GM18519 (cell line): ENCODE results near the gene ATAD3C.

Experiments used
- ATAC-seq: cut with Tn5 transposase; IDR thresholded peaks from one replicate; pipeline ENCODE4 v1.9.1; 2021; ENCODE audit warnings: mild to moderate bottlenecking, moderate library complexity; ENCODE audit not compliant: unreplicated experiment, low FRiP score

The ATAD3C gene

GRCh38 chr1:1430114-1430982 lies 19.1 kb upstream of the ATAD3C start:
- no peak for ATAC-seq

GRCh38 chr1:1430992-1431844 lies 18.3 kb upstream of the ATAD3C start:
- ATAC-seq: no peak

DNA sequence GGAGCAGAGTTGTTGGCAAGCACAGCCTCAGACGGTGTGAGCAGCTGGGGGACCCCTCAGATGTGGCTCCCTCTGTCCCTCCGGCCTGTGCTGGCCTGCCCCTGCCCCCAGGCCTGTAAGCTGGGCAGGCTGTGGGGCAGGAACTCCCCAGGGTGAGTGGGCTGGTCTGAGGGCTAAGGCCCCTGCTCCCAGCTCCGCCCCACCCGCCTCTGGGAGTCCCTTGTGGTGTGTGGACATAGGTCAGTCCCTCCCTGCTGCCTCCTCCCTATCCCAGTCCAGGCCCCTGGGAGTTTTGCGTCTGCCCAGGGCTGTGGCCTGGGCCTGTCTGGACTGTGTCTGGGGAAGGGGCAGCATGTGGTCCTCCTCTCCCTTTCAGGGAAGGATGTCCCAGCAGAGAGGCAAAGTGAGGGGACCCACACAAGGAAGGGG lies 17.6 kb upstream of the ATAD3C start:
- no peak for ATAC-seq

- ATAC-seq: no peak
These were observed 17.1 kb upstream of the ATAD3C start for GRCh38 chr1:1432274-1432950.

GRCh38 chr1:1432951-1433803 lies 16.3 kb upstream of the ATAD3C start:
- no peak for ATAC-seq

GRCh38 chr1:1433804-1434130 lies 15.7 kb upstream of the ATAD3C start:
- no peak for ATAC-seq

- ATAC-seq: no peak
These were observed 15.2 kb upstream of the ATAD3C start for GRCh38 chr1:1434131-1434823.

DNA sequence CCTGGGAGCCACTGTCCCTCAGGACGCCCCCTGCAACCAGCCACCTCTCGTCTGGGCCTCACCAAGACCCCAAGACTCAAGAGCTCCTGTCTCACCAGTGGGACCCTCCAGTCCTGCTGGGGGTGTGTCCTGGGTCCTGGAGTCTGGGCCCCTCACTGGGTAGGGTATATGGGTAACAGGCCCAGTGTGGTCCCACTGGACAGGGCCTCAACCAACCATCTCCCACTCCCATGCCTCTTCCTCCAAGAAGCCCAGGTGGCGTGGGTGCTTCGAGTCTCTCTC lies 14.7 kb upstream of the ATAD3C start:
- no peak for ATAC-seq

DNA sequence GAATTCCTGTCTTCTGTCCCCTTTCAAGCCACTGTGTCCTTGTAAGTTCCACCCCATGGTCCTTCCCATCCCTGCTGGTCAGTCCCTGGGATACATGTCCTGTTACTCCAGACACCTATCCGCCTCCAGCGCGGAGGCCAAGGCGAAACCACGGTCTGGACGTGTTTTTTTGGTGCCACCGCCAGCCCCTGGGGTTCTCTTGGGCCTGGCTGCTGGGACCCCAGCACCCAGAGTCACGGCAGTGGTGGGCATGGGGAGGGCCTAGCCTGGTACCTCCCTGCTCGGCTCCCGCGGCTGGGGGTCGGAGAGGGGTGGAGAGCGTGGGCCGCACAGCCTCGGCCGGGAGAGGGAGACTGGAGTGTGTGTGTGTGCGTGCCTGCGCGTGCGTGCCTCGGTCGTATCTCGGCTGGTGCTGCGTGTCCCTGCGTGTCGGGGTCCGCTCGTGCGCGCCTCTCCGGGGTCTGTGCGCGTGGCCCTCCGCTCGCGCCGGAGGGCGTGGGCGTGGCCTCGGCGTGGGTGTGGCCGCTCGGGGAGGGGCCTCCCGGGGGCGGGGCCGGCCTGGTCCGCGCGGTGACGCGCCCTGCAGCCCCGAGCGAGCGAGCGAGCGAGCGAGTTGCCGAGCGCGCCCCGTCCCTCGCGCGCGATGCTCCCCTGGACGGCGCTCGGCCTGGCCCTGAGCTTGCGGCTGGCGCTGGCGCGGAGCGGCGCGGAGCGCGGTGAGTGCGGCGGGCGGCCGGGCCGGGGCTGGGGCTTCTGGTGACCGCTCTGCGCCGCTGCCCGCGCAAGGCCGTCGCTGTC lies 14.2 kb upstream of the ATAD3C start, which contains the start of gene VWA1:
TSS of gene VWA1 (plus strand) at position 585 of the 798 bp plus-strand sequence. CDS start at position 644, 59 bp downstream.
- ATAC-seq: no peak

DNA sequence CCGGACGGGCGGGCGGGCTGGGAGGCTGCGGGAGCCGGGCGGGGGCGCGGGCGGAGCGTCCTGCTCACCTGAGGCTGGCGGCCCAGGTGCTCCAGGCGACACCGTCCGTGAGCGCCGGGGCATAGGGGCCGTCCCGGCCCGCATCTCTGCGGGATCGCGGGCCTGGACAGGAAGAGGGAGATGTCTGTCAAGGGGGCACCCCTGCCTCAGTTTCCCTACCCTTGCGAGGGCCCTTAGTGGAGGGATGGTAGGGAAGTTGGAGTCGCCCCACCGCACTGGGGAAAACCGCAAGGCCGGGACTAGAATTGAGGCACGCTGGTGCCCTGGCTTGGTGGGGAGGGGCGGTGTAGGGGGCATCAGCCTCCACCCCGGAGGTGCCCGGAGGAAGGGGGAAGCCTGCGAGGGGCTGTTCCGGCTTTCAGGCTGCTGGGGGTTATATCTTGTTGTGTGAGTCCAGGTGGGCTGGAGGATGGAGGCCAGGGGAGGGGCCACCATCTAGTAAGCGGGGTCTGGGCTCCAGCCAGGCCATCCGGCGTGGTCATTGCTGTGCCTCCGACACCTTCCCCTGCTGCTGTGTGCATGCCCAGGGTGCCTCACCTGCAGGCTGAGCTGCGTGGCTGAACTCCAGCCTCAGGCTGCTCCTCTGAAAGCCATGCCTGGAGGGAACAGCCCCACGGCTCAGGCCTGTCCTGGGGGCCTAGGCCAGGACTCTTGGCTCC lies 13.4 kb upstream of the ATAD3C start:
- ATAC-seq: no peak

DNA sequence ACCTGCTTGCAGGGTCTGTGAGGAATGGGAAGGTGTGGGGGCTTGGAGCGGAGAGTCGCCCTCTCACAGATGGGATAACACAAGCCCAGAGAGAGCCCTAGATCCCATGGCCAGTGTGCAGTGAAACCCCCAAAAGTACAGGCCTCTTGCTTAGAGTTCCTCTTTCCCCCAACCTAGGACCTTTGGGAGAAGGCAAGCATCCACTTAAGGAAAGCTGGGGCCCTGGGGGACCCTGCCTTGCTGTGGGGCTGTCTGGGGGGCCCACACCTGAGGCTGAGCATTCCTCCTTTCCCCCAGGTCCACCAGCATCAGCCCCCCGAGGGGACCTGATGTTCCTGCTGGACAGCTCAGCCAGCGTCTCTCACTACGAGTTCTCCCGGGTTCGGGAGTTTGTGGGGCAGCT lies 12.9 kb upstream of the ATAD3C start:
- no peak for ATAC-seq

GRCh38 chr1:1437033-1437903 lies 12.2 kb upstream of the ATAD3C start:
- ATAC-seq: no peak

DNA sequence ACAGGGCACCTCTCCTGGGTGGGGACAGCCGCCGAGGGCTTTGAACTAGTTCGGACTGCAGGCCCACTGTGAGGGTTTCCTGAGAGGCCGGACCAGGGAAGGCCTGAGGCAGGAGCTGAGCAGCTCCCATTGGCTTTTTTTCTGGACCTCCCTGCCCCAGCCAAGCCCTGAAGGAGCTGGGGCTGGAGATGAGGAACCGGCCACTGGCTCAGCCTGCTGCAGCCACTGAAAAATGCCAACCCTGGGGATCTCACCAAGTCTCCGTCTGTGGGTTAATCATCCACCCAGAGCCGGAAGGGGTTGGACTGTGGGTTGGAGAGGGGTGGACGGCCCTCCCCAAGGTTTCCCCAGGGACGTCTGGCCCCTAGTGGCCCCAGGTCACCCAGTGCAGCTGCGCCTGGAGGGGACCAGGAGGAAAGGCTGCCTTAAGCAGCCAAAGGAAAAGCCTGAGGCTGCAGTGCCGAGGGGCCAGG lies 11.5 kb upstream of the ATAD3C start:
- ATAC-seq: no peak

DNA sequence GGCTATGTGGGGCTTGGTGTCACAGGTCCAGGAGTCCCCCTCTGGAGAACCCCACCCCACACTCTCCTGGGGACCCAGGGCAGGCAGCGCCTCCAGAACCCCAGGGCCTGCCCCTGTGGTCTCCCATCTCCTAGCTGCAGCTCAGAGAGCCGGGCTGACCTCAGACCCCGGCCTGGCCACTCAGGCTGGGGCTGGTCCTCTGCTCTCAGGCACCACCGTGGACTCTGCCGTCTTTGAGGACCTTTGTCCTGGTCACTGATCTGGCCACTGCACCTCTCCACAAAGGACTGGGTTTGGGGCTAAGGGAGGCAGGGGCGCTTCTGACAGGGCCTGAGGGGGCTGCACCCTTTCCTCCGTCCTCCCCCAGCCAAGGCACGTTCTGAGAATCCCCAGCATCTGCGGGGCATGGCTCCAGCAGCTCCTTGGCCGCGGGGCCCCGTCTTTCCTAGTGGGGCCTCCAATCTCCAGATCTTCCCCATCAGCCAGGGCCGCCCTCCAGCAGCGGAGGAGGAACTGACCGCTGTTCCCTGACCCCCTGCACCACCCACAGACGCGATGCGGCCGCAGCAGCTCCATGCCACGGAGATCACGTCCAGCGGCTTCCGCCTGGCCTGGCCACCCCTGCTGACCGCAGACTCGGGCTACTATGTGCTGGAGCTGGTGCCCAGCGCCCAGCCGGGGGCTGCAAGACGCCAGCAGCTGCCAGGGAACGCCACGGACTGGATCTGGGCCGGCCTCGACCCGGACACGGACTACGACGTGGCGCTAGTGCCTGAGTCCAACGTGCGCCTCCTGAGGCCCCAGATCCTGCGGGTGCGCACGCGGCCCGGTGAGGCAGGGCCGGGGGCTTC lies 10.7 kb upstream of the ATAD3C start:
- ATAC-seq: no peak

DNA sequence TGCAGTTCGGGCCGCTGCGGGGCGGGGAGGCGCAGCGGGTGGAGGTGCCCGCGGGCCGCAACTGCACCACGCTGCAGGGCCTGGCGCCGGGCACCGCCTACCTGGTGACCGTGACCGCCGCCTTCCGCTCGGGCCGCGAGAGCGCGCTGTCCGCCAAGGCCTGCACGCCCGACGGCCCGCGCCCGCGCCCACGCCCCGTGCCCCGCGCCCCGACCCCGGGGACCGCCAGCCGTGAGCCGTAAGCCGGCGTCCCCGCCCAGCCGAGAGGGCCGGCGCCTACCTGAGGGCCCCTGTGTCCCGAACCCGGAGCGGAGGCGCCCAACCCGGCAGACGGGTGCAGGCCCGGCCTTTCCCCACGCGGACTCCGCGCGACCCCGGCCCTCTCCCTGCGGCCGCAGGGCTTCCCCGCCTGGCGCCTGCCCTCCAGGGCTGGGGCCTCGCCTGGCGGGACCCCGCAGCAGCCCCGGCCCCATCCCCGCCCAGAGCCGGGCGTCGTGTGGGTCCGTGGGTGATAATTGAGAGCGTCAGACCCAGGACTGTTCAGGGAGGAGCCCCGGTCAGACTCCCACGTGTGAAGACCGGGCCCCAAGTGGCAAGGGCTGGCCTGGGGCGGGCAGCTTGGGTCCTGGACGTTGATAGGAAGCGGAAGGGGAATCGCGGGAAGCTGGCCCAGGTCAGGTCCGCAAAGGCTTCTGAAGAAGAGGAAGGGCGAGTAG lies 9.8 kb upstream of the ATAD3C start:
- no peak for ATAC-seq
